GM13977 (cell line): ENCODE data around the gene KDM7A.

Source experiments
- DNase-seq: peaks from one replicate; pipeline ENCODE4 v3.0.0; 2012; ENCODE audit warnings: low spot score
- in situ Hi-C: fragments of 300-500 bp; cut with MboI; formaldehyde crosslinking; loops from one replicate; pipeline ENCODE4 v1.12.0; 2022; ENCODE audit warnings: low sequenced_read_pairs, low pct_unique_long_range_greater_than_20kb, mixed read lengths, inconsistent platforms; ENCODE audit not compliant: unreplicated experiment
- TF ChIP-seq, protein P1 (sequence below): IDR thresholded peaks from 2 replicates; pipeline ENCODE4 v1.5.1; 2012; ENCODE audit warnings: mild to moderate bottlenecking, control low read depth; ENCODE audit not compliant: insufficient read depth; ENCODE audit errors: extremely low read depth, missing control alignments

KDM7A gene

DNA sequence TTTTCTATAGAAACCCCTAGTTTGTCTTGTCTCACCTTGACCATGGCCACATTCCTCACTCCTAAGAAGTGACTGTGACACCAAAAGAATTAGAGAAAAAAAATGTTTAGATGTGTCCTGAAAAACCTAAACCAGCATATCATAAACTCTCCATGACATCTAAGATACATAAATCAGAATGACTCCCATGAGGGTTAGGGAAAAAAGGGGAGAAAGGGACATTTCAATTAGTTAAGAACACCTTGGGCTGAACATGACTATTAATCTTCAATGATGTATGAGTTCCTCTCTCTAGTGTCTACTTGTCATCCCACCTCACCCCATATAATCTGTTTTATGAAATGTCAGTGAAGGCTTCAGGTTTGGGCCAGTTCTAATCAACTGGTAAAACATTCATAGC is 31.1 kb downstream of the KDM7A start:
- no peak for DNase-seq
- TF ChIP-seq, protein P1, sequence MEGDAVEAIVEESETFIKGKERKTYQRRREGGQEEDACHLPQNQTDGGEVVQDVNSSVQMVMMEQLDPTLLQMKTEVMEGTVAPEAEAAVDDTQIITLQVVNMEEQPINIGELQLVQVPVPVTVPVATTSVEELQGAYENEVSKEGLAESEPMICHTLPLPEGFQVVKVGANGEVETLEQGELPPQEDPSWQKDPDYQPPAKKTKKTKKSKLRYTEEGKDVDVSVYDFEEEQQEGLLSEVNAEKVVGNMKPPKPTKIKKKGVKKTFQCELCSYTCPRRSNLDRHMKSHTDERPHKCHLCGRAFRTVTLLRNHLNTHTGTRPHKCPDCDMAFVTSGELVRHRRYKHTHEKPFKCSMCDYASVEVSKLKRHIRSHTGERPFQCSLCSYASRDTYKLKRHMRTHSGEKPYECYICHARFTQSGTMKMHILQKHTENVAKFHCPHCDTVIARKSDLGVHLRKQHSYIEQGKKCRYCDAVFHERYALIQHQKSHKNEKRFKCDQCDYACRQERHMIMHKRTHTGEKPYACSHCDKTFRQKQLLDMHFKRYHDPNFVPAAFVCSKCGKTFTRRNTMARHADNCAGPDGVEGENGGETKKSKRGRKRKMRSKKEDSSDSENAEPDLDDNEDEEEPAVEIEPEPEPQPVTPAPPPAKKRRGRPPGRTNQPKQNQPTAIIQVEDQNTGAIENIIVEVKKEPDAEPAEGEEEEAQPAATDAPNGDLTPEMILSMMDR = no peak
- in situ Hi-C loops = no loop called here

DNA sequence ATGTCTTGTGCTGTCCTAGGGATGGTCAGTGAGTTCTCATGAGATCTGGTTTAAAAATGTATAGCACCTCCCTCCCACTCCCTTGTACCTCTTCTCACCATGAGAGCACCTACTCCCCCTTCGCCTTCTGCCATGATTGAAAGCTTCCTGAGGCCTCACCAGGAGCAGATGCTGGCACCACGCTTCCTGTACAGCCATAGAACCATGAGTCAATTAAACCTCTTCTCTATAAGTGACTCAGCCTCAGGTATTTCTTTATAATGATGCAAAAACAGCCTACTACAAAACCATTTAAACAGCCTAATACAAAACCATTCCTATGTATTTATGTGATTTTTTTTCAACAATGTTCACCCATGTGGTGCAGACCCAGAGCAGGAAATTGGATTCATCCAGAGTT is 32.0 kb downstream of the KDM7A start:
- no peak for DNase-seq
- TF ChIP-seq, protein P1 = no peak
- in situ Hi-C loops = no loop called here

DNA sequence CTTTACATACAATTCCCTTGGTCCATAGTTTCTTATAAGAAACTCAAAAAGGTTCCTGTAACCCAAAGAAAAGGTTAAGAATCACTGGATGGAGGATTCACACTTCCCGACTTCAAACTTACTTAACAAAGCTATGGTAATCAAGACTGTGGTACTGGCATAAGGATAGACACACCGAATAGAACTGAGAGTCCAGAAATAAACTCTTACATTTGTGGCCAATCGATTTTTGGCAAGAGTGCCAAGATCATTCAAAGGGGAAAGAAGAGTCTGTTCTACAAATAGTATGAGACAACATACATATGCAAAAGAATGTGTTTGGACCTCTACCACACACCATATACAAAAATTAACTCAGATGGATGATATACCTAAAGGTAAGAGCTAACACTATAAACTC is 32.8 kb downstream of the KDM7A start:
- in situ Hi-C loops = no loop called here
- TF ChIP-seq, protein P1 = no peak
- DNase-seq = no peak

DNA sequence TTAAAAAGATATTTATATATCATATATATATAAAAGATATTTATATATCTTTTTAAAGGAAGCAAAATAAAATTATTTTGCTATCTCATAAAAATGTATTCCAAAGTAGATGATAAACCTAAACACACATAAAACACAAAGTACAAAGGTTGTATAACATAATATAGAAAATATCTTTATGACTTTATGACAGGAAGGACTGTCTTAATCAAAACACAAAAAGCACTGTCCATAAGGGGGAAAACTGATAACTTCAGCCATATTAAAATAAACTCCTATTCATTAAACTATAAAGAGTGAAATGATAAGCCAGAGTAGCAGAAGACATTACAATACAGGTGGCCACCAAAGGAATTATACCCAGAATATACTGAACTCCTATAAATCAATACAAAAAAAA is 34.8 kb downstream of the KDM7A start:
- TF ChIP-seq, protein P1 = no peak
- in situ Hi-C loops = no loop called here

DNA sequence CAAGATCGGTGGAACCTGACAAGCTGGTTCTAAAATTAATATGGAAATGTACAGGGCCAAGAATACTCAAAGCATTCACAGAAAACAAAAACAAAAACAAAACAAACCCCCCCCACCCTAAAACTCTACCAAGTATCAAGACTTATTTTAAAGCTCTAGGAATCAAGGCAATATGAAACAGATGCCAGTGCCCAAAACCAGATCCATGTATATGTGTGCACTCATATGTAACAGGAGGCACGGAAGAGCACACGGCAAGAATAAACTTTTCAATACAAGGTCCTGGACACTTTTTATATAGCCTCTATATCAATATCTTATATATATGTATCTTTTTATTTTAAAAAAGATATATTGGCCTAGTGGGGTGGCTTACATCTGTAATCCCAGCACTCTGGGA is 35.5 kb downstream of the KDM7A start:
- in situ Hi-C loops = no loop called here
- TF ChIP-seq, protein P1 = no peak
- DNase-seq = no peak

More for the DNA sequence above, 34.8 kb downstream of the KDM7A start:
- no peak for DNase-seq

DNA sequence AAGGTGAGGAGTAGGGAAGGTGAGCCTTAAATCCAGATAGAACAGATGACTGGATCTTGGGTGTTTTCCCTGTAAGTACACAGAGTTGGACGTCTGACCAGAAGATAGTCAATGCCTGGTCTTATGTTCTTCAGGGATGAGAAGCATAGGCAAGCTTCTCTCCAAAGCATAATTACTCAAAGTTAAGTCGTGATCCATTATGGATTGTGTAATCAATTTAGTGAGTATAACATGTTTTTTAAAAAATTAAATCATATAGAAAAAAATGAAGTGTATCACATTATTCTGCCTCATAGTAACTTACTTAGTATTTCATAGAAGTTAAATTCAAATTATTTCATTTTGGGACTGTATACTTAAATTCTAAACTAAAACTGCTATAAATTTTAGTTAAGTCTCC is 39.7 kb downstream of the KDM7A start:
- no peak for DNase-seq
- TF ChIP-seq, protein P1 = no peak
- in situ Hi-C loops = no loop called here

DNA sequence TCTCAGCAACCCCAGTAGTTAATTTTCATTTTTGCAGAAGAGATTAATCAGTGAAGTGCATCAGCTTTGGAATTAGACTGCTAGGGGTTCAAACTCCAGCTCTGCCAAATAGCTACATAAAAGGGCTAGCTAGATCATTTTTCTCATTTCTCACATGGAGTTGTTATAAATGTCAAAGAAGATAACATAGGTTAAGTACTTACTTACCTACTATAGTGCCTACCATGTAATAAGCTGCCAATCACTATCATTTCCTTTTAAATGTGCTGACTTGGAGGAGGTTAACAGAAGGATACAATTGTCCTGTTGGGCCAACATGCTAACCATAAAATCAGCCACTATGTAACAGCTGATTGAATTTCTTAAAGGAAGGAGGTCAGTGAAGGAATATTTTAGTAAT is 40.7 kb downstream of the KDM7A start:
- in situ Hi-C loops = no loop called here
- TF ChIP-seq, protein P1 = no peak
- DNase-seq = no peak
